ENCODE results near the gene SLC23A2.

The SLC23A2 gene

DNA sequence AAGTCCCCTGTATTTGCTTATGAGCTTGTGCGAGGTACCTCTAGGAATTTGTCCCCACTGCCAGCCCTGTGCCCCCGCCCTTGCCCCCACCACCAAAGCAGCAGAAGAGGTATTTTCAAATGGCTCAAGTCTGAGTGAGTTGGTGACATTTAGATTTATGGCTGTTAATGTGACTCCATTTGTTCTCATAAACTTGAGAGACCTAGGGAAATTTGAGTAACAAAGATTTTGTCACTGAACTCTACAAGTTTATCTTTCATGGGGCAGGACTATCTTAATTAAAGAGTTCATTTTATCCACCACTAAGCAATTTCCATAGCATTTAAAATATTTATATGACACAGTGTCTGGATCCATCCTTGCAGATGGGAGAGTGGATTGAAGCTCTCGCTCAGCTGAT lies 171.1 kb downstream of the SLC23A2 start:
- no peaks in the 10 kb centered on the region for H3K36me3 ChIP-seq (ENCODE audit: insufficient read depth, low read length)
- H3K4me1 ChIP-seq (ENCODE audit: control insufficient read depth, insufficient read depth, low read length) = no peaks in the 10 kb centered on the region
- no peak overlapping the region for H3K9ac ChIP-seq (ENCODE audit: low read depth, low read length)
- no peaks in the 10 kb centered on the region for H3K9me3 ChIP-seq (replicated peaks; ENCODE audit: low read length)
- no peak overlapping the region for H3K4me3 ChIP-seq (ENCODE audit: low read length)
- no peak overlapping the region for H3K4me2 ChIP-seq (ENCODE audit: low read length)
- H3K27me3 ChIP-seq (ENCODE audit: control insufficient read depth, insufficient read depth, low read length) = peaks cover 38% of the 10 kb centered on the region

DNA sequence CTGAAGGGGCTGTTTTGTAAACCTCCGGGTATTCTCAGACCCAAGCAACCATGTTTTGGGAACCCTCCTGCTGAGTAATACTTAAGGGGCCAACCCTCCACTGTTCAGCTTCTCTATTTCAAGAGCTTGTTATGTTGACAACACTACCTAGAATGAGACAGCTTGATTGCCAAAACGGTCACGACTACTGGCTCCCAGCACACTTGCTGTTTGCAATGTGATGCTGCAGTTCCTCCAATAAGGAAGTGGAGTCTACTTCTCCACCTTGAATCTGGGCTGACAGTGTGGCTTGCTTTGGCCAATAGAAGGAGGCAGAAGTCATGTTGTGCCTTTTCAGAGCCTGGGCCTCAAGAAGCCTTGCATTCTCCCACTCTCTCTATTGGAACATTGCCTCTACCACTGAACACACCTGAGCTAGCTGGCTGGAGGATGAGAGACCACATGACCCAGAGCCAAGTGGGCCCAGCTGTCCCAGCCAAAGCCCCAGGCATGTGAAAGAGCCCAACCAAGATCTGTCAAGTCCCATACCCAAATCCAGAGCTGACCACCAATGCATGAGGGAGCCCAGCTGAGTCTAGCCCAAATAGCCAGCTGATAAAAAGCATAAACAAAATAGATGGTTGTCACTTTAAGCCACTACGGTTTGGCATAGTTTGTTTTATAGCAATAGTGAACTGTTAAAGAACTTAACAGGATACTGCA lies 171.6 kb downstream of the SLC23A2 start:
- H3K9ac ChIP-seq (ENCODE audit: low read depth, low read length) = no peak overlapping the region
- H3K4me3 ChIP-seq (ENCODE audit: low read length) = no peak overlapping the region
- peaks cover 36% of the 10 kb centered on the region for H3K27me3 ChIP-seq (ENCODE audit: control insufficient read depth, insufficient read depth, low read length)
- no peaks in the 10 kb centered on the region for H3K4me1 ChIP-seq (ENCODE audit: control insufficient read depth, insufficient read depth, low read length)
- H3K9me3 ChIP-seq (replicated peaks; ENCODE audit: low read length) = no peaks in the 10 kb centered on the region
- H3K36me3 ChIP-seq (ENCODE audit: insufficient read depth, low read length) = no peaks in the 10 kb centered on the region
- no peak overlapping the region for H3K4me2 ChIP-seq (ENCODE audit: low read length)

DNA sequence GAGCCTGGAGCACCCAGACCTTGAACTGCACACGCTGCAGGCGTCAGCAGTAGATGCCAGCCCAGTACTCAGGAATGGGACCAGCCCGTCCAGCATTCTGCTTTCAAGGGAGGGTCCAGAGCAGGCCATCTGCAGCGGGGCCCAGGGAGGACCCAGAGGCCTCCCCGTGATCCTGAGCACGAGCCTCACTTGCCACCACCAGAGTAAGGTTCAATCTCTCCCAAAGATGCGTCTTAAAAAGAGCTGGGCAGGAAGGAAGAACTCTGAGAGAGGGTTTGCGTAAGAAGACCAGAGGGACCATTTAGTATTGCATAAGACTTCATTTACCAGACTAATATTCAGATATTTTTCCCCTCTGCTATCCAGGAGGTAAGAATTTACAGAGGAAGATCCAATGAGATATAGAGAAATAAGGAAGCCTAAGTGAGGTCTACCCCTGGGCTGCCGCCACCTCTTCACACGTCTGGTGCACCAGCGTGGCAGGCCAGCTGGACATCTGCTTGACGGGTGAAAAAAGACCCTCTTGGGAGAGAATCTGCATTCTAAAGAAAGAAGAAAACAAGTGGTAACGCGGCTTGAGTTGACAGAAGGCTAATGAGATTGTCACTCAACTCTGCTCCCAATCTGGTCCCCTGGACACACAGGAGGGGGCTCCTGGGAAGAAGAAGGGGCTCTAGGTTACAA lies 172.3 kb downstream of the SLC23A2 start:
- H3K36me3 ChIP-seq (ENCODE audit: insufficient read depth, low read length) = no peaks in the 10 kb centered on the region
- H3K27me3 ChIP-seq (ENCODE audit: control insufficient read depth, insufficient read depth, low read length) = peaks cover 35% of the 10 kb centered on the region
- no peaks in the 10 kb centered on the region for H3K9me3 ChIP-seq (replicated peaks; ENCODE audit: low read length)
- H3K4me3 ChIP-seq (ENCODE audit: low read length) = no peak overlapping the region
- H3K9ac ChIP-seq (ENCODE audit: low read depth, low read length) = no peak overlapping the region
- H3K4me1 ChIP-seq (ENCODE audit: control insufficient read depth, insufficient read depth, low read length) = peaks cover under 1% of the 10 kb centered on the region
- H3K4me2 ChIP-seq (ENCODE audit: low read length) = no peak overlapping the region

DNA sequence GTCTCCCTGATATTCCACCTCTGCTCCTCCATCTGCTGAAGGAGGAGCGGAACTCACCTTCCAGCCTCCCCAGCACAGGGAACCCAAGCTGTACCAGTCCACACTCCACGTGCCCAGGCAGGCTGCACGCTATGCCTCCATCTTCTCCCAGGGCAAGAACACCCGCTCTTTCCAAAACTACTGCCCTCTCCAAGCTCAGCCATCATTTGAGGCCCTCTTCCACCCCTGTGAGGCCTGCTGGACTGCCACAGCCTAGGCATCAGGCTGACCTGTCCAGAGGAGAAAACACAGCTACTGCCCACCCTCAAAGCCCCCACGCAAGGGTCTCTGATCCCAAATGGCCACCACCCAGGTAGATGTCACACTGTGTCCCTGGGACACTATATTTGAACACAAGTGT lies 179.7 kb downstream of the SLC23A2 start:
- H3K9me3 ChIP-seq (replicated peaks; ENCODE audit: low read length) = no peaks in the 10 kb centered on the region
- no peaks in the 10 kb centered on the region for H3K36me3 ChIP-seq (ENCODE audit: insufficient read depth, low read length)
- peaks cover 4% of the 10 kb centered on the region for H3K4me1 ChIP-seq (ENCODE audit: control insufficient read depth, insufficient read depth, low read length)
- no peak overlapping the region for H3K4me2 ChIP-seq (ENCODE audit: low read length)
- no peak overlapping the region for H3K4me3 ChIP-seq (ENCODE audit: low read length)
- H3K27me3 ChIP-seq (ENCODE audit: control insufficient read depth, insufficient read depth, low read length) = peaks cover 38% of the 10 kb centered on the region
- no peak overlapping the region for H3K9ac ChIP-seq (ENCODE audit: low read depth, low read length)

DNA sequence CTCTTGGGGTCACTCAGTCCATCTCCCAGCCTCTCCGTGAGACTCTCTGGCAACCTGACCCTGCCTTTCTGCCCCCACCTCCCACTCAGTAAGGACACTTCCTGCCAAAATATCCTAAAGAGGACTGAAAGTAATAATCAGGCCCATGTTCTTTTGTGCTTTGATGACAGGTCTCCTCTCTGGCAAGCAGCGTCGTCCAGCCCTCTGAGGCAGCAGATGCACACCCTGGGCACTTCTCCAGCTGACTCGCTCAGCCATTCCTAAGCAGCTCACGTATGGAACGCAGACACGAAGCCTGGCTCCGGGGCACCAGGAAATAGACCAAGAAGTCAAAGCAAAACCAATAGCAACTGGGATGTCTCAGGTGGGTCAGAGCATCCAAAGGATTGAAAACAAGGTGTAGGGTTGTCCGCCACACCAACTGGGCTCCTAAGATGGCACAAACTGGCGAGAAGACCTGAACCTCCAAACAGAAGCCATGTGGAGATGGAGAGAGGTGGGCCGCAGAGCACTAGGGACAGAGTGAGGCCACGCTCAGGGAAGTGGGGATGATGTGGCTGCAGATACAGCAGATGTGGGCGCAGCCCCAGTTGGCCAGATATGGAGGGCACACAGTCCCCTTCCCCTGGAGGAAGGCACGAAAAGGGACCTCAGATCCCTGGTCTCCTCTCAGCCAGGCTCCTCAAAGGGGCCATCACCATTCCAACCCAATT lies 180.3 kb downstream of the SLC23A2 start:
- Histone ChIP-seq H3K27me3 (ENCODE audit: control insufficient read depth, insufficient read depth, low read length) (peaks cover 38% of the 10 kb centered on the region), H3K4me1 (ENCODE audit: control insufficient read depth, insufficient read depth, low read length) (peaks cover 4% of the 10 kb centered on the region), H3K4me2 (ENCODE audit: low read length) (no peak overlapping the region), H3K36me3 (ENCODE audit: insufficient read depth, low read length) (no peaks in the 10 kb centered on the region), H3K9ac (ENCODE audit: low read depth, low read length) (no peak overlapping the region), H3K9me3 (replicated peaks; ENCODE audit: low read length) (no peaks in the 10 kb centered on the region), H3K4me3 (ENCODE audit: low read length) (no peak overlapping the region)

DNA sequence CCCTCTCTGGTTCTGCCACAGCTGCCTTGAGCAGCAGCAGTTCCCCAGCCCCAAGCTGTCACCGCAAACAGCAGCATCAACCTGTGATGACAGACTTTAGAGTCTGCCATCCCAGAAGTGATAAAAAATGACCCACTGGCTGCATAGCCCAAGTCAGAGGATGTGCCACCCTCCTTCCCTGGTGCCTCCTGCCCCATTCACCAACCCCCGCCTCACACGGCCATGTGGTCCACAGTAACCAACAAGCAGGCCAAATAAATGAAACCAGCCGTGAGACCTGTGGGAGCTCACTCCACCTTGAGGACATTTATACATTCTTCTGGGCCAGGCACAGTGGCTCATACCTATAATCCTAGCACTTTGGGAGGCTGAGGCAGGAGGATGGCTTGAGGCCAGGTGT lies 181.4 kb downstream of the SLC23A2 start:
- Histone ChIP-seq H3K27me3 (ENCODE audit: control insufficient read depth, insufficient read depth, low read length) (peaks cover 42% of the 10 kb centered on the region), H3K4me3 (ENCODE audit: low read length) (no peak overlapping the region), H3K9ac (ENCODE audit: low read depth, low read length) (no peak overlapping the region), H3K36me3 (ENCODE audit: insufficient read depth, low read length) (no peaks in the 10 kb centered on the region), H3K4me2 (ENCODE audit: low read length) (no peak overlapping the region), H3K4me1 (ENCODE audit: control insufficient read depth, insufficient read depth, low read length) (peaks cover 4% of the 10 kb centered on the region), H3K9me3 (replicated peaks; ENCODE audit: low read length) (no peaks in the 10 kb centered on the region)

DNA sequence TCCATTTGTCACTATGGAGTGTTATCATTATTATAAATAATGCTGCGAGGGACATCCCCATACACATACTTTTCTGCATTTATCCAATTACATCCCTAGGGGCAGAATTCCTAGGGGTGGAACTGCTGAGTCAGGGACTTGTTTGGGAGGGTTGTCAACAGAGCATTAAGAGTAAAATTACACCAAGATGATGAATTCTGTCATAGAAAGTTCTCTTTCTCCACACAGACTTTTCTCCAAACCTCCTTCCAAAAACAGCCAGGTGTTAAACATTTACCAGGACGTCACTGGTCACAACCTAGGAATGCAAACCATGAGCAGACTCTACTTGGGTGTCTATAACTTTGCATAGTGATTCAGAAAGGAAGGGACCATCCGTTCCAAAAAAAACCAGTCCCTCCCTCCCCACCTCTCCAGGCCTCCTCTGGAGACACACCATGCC lies 184.1 kb downstream of the SLC23A2 start:
- Histone ChIP-seq H3K4me3 (ENCODE audit: low read length) (no peak overlapping the region), H3K4me2 (ENCODE audit: low read length) (no peak overlapping the region), H3K36me3 (ENCODE audit: insufficient read depth, low read length) (no peaks in the 10 kb centered on the region), H3K9me3 (replicated peaks; ENCODE audit: low read length) (no peaks in the 10 kb centered on the region), H3K27me3 (ENCODE audit: control insufficient read depth, insufficient read depth, low read length) (peaks cover 45% of the 10 kb centered on the region), H3K9ac (ENCODE audit: low read depth, low read length) (no peak overlapping the region), H3K4me1 (ENCODE audit: control insufficient read depth, insufficient read depth, low read length) (no peaks in the 10 kb centered on the region)

DNA sequence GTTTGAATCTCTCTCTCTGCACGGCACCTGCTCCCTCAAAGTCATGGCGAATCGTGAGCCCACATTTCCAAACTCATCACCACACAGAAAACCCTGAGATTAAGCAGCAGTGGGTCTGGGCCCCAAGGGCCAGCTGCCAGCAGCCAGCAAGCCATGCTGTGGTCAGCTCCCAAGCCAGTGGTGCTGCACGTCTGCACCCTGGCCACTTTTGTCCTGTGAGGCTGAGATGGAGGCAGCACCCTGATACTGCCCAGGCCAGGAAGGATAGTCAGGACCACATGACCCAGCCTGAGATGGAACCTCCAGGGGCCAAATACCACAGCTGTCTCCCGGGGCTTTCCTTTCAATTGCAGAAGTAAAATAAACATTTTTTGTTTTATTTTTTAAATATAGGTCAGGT lies 185.7 kb downstream of the SLC23A2 start:
- no peak overlapping the region for H3K9ac ChIP-seq (ENCODE audit: low read depth, low read length)
- peaks cover 36% of the 10 kb centered on the region for H3K27me3 ChIP-seq (ENCODE audit: control insufficient read depth, insufficient read depth, low read length)
- H3K4me2 ChIP-seq (ENCODE audit: low read length) = no peak overlapping the region
- no peaks in the 10 kb centered on the region for H3K9me3 ChIP-seq (replicated peaks; ENCODE audit: low read length)
- no peaks in the 10 kb centered on the region for H3K4me1 ChIP-seq (ENCODE audit: control insufficient read depth, insufficient read depth, low read length)
- H3K36me3 ChIP-seq (ENCODE audit: insufficient read depth, low read length) = no peaks in the 10 kb centered on the region
- H3K4me3 ChIP-seq (ENCODE audit: low read length) = no peak overlapping the region

DNA sequence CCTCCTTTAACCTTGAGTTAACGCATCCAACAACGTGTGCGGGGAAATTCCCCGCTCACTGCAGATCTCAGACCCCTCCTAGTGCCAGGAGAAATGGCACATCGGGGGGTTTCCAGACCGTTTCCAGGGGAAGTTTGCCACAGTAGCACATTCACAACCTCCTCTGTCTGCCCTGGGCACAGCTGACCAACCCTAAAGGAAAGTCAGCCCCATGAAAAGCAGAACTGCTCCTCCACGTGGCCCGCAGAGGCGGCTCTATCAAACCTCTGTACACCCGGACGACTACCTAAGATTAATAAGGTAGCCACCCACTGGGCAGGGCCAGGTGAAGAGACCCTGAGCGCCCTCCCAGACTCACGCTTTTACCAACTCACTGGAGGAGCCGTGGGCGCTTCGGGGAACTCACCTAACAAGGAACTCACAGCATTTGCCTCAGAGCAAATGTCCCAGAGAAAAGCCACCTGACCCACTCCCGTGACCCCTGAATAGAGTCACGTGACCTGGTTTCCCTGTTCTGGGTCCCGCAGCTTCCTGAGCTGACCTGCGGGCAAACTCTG lies 186.5 kb downstream of the SLC23A2 start:
- Histone ChIP-seq H3K4me1 (ENCODE audit: control insufficient read depth, insufficient read depth, low read length) (no peaks in the 10 kb centered on the region), H3K9ac (ENCODE audit: low read depth, low read length) (no peak overlapping the region), H3K36me3 (ENCODE audit: insufficient read depth, low read length) (no peaks in the 10 kb centered on the region), H3K9me3 (replicated peaks; ENCODE audit: low read length) (no peaks in the 10 kb centered on the region), H3K4me3 (ENCODE audit: low read length) (no peak overlapping the region), H3K27me3 (ENCODE audit: control insufficient read depth, insufficient read depth, low read length) (peaks cover 42% of the 10 kb centered on the region), H3K4me2 (ENCODE audit: low read length) (no peak overlapping the region)

DNA sequence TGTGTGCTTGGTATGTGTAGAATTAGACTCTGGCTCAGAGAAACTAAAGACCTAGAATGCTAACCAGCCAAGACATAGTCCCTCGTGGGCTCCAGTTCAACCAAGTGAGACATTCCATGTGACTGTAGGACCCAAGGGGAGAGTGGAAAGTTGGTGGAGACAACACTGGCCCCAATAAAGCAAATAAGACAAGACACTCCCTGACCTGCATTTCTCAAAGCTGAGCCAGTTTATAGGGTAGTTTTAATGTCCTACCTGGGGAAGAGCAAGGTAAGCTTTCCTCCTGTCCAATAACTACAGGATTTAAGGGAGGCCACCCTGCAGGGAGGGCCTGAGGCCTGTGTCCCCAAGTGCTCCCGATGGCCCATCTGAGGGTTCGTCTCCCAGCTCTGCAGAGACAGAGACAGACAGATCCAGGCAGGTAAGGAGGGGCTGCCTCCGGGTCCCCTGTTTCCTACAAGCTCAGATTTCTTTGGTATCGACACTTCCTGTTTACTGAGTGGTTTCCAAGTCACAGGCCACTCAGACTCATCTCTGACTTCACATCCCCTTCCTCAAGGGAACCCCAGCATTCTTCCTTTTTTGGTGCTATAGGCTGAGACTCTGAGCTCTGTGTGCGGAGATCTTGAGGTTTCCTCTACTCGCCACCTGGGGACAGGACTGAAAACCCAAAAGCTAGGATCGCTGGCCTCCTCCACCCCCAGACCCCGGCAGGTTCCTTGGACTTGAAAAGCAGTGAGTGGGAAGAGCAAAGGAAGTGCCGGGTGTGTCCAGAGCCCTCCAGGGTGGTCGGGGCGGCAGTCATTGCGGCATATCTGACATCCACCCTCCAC lies 187.2 kb downstream of the SLC23A2 start:
- no peaks in the 10 kb centered on the region for H3K9me3 ChIP-seq (replicated peaks; ENCODE audit: low read length)
- no peak overlapping the region for H3K4me3 ChIP-seq (ENCODE audit: low read length)
- H3K36me3 ChIP-seq (ENCODE audit: insufficient read depth, low read length) = no peaks in the 10 kb centered on the region
- H3K27me3 ChIP-seq (ENCODE audit: control insufficient read depth, insufficient read depth, low read length) = peaks cover 49% of the 10 kb centered on the region
- no peak overlapping the region for H3K9ac ChIP-seq (ENCODE audit: low read depth, low read length)
- H3K4me2 ChIP-seq (ENCODE audit: low read length) = no peak overlapping the region
- H3K4me1 ChIP-seq (ENCODE audit: control insufficient read depth, insufficient read depth, low read length) = no peaks in the 10 kb centered on the region
